Prostate gland (tissue), 2 donors: Measurements from ENCODE around the gene ZNF367. TPM values are rescaled to one million over a fixed set of nuclear protein-coding genes. Genes with fewer than 3 reads are reported as not detected.
"Not testable (repeated sequence)": the region's sequence is repeated elsewhere in the genome, so short reads cannot be mapped to it uniquely, and the experiment has no call there.

Source experiments
- DNase-seq: peaks from one replicate; pipeline ENCODE4 v3.0.0-alpha.2; 2019; ENCODE audit warnings: low spot score
- H3K27ac ChIP-seq, 2 donors: fragments of 200-600 bp; sonication (generic); 2 replicates each; pipeline ENCODE4 v1.5.1; 2017 to 2019
- H3K27me3 ChIP-seq: fragments of 200-600 bp; sonication (generic); replicated peaks from 2 replicates; pipeline ENCODE4 v1.5.1; 2019; ENCODE audit not compliant: insufficient read depth
- H3K36me3 ChIP-seq, 2 donors: fragments of 200-600 bp; sonication (generic); 1 replicate in 1 of 2; 2 replicates in 1 of 2; pipeline versions ENCODE4 v1.5.1 to v1.8.1; 2017 to 2019
- H3K4me1 ChIP-seq: fragments of 200-600 bp; sonication (generic); replicated peaks from 2 replicates; pipeline ENCODE4 v1.5.1; 2019
- H3K4me3 ChIP-seq, 2 donors: fragments of 200-600 bp; sonication (generic); 2 replicates each; pipeline ENCODE4 v1.5.1; 2017 to 2019
- H3K9me3 ChIP-seq: fragments of 200-600 bp; sonication (generic); 2 replicates; pipeline ENCODE4 v1.5.1; 2017
- POLR2A ChIP-seq: fragments of 450-650 bp; IDR thresholded peaks from one replicate; pipeline ENCODE4 v1.6.1; 2016; ENCODE audit warnings: antibody characterized with exemption, mild to moderate bottlenecking
- POLR2AphosphoS5 ChIP-seq: sonication (generic); formaldehyde crosslinking; IDR thresholded peaks from one replicate; pipeline ENCODE4 v1.6.1; 2017; ENCODE audit warnings: antibody characterized with exemption
- WGBS: methylation state at CpG from one replicate; pipeline ENCODE4 v1.1.5; 2018; 5-methylcytosine and 5-hydroxymethylcytosine counted together
- intact Hi-C: fragments of 100-400 bp; cut with DNase I; formaldehyde crosslinking; loops from one replicate; pipeline ENCODE4 v1.14.2; 2022
- total RNA-seq, 2 donors: library from RNA; depleted of rRNA; stranded (reverse); fragments of >200 nt; gene quantifications; one replicate each; pipeline ENCODE4 v1.1.0, GENCODE V29; 2016
- TF ChIP-seq, protein P1 (sequence below), 4 experiments: fragments of 200-600 bp in 2 of 4; fragments of 450-650 bp in 2 of 4; sonication (generic) in 2 of 4; IDR thresholded peaks; 1 replicate in 3 of 4; 2 replicates in 1 of 4; pipeline ENCODE4 v1.5.1; 2016 to 2019; ENCODE audit warnings: antibody characterized with exemption in 4 of 4, mild to moderate bottlenecking in 2 of 4, moderate library complexity in 2 of 4

Gene ZNF367
- total RNA-seq, 2 donors from 2014 or later, result 2.9 to 5.5 TPM

DNA sequence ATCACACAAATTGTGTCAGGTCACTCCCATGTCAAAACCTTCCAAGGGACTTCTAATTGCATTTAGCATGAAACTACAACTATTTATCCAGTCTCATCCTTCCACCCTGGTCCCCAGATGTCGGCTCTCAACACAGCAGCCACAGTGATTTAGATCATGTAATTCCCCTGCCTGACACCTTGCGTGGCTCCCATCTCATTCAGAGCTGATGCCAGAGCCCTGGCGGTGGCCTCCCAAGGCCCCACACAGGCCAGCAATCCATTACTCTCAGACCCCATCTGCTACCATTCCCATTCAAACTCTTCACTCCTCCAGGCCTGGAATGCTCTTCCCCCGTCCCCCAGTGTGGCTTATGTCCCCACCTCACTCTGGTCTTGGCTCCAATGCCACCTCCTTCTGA lies 37.0 kb downstream of the ZNF367 start:
- H3K27ac ChIP-seq, result no peak overlapping the region
- no peaks in the 10 kb centered on the region for H3K36me3 ChIP-seq
- no peaks in the 10 kb centered on the region for H3K9me3 ChIP-seq
- no peak for TF ChIP-seq POLR2A
- TF ChIP-seq, protein P1, sequence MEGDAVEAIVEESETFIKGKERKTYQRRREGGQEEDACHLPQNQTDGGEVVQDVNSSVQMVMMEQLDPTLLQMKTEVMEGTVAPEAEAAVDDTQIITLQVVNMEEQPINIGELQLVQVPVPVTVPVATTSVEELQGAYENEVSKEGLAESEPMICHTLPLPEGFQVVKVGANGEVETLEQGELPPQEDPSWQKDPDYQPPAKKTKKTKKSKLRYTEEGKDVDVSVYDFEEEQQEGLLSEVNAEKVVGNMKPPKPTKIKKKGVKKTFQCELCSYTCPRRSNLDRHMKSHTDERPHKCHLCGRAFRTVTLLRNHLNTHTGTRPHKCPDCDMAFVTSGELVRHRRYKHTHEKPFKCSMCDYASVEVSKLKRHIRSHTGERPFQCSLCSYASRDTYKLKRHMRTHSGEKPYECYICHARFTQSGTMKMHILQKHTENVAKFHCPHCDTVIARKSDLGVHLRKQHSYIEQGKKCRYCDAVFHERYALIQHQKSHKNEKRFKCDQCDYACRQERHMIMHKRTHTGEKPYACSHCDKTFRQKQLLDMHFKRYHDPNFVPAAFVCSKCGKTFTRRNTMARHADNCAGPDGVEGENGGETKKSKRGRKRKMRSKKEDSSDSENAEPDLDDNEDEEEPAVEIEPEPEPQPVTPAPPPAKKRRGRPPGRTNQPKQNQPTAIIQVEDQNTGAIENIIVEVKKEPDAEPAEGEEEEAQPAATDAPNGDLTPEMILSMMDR (IDR thresholded peaks at IDR 0.05), result no peak
- no peak for TF ChIP-seq POLR2AphosphoS5
- H3K27me3 ChIP-seq, result no peaks in the 10 kb centered on the region
- WGBS, result 92% methylated on average over 4 of the region's 4 CpGs
- no peak for DNase-seq
- no peak overlapping the region for H3K4me3 ChIP-seq
- no peaks in the 10 kb centered on the region for H3K4me1 ChIP-seq
- intact Hi-C loops, result no loop called here

DNA sequence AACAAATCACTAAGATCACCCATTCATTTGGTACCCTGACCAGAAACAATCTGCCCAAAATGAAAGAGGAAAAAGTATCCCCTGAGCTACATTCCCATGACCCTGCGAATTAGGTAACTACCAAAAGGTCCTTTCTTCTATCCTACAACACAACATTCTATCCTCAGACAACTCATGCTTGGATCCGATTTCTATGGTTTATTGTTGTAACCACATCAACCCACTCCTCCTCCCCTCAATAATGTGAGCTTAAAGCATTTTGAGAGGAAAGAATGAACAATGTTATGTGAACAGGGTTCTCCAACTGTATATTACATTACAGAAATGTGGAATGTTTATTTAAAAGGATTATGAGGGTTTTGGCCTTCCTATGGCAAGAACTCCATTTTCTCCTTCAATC lies 38.7 kb downstream of the ZNF367 start:
- no peaks in the 10 kb centered on the region for H3K27me3 ChIP-seq
- no peak overlapping the region for H3K27ac ChIP-seq
- DNase-seq, result no peak
- intact Hi-C loops, result no loop called here
- no peaks in the 10 kb centered on the region for H3K36me3 ChIP-seq
- H3K9me3 ChIP-seq, result no peaks in the 10 kb centered on the region
- 92% methylated on average over 2 of the region's 2 CpGs for WGBS
- no peak overlapping the region for H3K4me3 ChIP-seq
- H3K4me1 ChIP-seq, result no peaks in the 10 kb centered on the region
- TF ChIP-seq POLR2AphosphoS5 (no peak), POLR2A (no peak)
- TF ChIP-seq, protein P1 (IDR thresholded peaks at IDR 0.05), result no peak

DNA sequence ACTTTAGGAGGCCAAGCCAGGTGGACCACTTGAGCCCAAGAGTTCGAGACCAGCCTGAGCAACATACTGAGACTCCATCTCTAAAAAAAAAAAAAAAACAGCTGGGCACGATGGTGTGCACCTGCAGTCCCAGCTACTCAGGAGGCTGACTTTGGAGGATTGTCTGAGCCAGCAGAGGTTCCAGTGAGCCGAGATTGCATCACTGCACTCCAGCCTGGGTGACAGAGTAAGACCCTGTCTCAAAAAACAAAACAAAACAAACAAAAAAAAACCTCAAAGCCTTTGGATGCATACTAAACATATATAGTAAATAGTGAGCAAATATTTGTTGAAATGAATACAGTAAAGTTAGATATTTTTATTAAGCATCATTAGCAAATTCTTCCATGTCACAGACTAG lies 40.0 kb downstream of the ZNF367 start:
- TF ChIP-seq POLR2AphosphoS5, result no peak
- TF ChIP-seq, protein P1 (IDR thresholded peaks at IDR 0.05), result no peak
- TF ChIP-seq POLR2A, result no peak
- intact Hi-C loops, result no loop called here
- WGBS, result 95% methylated on average over 3 of the region's 3 CpGs
- H3K27me3 ChIP-seq, result no peaks in the 10 kb centered on the region
- H3K4me1 ChIP-seq, result no peaks in the 10 kb centered on the region
- no peak overlapping the region for H3K4me3 ChIP-seq
- no peaks in the 10 kb centered on the region for H3K9me3 ChIP-seq
- H3K27ac ChIP-seq, result no peak overlapping the region
- DNase-seq, result no peak
- no peaks in the 10 kb centered on the region for H3K36me3 ChIP-seq

DNA sequence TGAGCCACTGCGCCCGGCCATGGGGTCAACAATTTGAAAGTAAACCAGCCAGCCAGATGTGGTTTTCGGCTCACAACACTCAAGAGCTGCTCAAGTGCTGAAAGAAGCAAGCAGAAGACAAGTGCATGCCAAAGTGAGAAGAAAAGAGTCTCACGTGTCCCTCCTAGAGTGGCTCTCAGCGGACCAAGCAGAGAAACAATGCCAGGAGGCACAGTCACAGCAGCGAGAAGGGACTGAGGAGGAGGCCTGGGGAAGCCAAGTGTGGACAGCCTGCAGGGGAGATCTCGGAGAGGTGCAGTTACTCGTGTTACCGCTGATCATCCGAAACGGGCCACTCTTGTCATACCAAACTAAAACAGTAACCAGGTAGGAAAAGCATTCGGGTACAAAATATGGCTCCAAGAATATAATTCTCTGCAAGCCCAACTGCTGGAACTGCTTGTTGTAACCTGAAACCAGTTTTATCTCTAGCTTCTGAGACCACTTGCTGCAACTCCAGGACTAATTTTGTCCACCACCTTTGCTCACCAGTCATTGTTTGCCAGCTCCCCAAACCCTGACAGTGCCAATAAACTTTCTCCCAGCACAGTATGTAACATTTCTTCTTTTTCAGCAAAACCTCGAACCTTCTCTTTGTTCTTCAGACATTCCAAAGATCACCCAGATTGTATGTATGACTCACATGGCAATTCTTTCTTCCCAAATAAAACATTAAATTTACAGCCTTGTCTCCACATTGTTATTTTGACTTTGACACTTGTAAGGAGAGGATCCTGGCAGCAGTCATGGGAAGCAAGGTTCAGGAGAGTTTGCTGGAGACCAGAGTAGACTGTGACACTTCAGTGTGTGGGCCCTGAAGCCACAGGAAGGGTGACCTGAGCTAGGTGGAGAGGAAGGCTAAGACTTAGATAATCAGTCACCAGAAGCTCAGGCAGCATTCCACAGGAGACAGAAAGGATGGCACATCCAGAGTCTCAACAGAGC lies 41.0 kb downstream of the ZNF367 start:
- DNase-seq, result no peak
- no peaks in the 10 kb centered on the region for H3K36me3 ChIP-seq
- no peak for TF ChIP-seq POLR2AphosphoS5
- no peak for TF ChIP-seq POLR2A
- TF ChIP-seq, protein P1 (IDR thresholded peaks at IDR 0.05), result no peak
- H3K27ac ChIP-seq, result no peak overlapping the region
- H3K4me3 ChIP-seq, result no peak overlapping the region
- H3K27me3 ChIP-seq, result no peaks in the 10 kb centered on the region
- 50% methylated on average over 13 of the region's 13 CpGs for WGBS
- intact Hi-C loops, result no loop called here
- H3K4me1 ChIP-seq, result no peaks in the 10 kb centered on the region
- no peaks in the 10 kb centered on the region for H3K9me3 ChIP-seq

DNA sequence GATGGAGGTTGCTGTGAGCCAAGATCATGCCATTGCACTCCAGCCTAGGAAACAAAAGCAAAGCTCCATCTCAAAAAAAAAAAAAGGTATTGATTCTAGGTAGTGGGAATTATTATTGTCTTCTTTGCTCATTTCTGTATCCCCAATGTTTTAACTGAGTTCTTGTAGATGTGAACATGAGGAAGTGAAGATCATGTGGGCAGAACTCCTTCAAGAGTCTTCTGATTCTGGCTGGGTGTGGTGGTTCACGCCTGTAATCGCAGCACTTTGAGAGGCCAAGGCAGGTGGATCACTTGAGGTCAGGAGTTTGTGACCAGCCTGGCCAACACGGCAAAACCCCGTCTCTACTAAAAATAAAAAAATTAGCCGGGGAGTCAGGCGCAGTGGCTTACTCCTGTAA lies 42.7 kb downstream of the ZNF367 start:
- H3K36me3 ChIP-seq, H3K4me3 ChIP-seq, H3K4me1 ChIP-seq, H3K9me3 ChIP-seq, H3K27ac ChIP-seq, DNase-seq, intact Hi-C loops, H3K27me3 ChIP-seq: not testable (repeated sequence)
- 97% methylated on average over 6 of the region's 6 CpGs for WGBS
